Fibroblast of skin of abdomen (primary cell): ENCODE data around the gene CACNA2D1.

Experiments used
- DNase-seq: peaks from one replicate; pipeline ENCODE4 v3.0.0-alpha.2; 2013

The CACNA2D1 gene

GRCh38 chr7:81944058-81944457, 499.5 kb downstream of the CACNA2D1 start:
- no peak for DNase-seq

- no peak for DNase-seq
Measured at GRCh38 chr7:81937091-81937490, 506.5 kb downstream of the CACNA2D1 start.

- no peak for DNase-seq
Measured at GRCh38 chr7:81934596-81935301, 508.8 kb downstream of the CACNA2D1 start.

- DNase-seq = no peak
Measured at GRCh38 chr7:81932936-81933335, 510.6 kb downstream of the CACNA2D1 start.

- DNase-seq = peak; percentile 10
Measured at GRCh38 chr7:81929386-81929785, 514.2 kb downstream of the CACNA2D1 start.

GRCh38 chr7:81926154-81926553, 517.4 kb downstream of the CACNA2D1 start:
- peak; percentile 48 for DNase-seq

GRCh38 chr7:81925530-81925929, 518.0 kb downstream of the CACNA2D1 start:
- DNase-seq = no peak

- DNase-seq = no peak
Measured at GRCh38 chr7:81924494-81924893, 519.1 kb downstream of the CACNA2D1 start.

GRCh38 chr7:81919494-81919893, 524.1 kb downstream of the CACNA2D1 start:
- no peak for DNase-seq

GRCh38 chr7:81908220-81908619, 535.4 kb downstream of the CACNA2D1 start:
- DNase-seq = no peak

GRCh38 chr7:81903115-81903514, 540.5 kb downstream of the CACNA2D1 start:
- DNase-seq = peak; percentile 8

GRCh38 chr7:81902536-81902935, 541.0 kb downstream of the CACNA2D1 start:
- no peak for DNase-seq
